ENCODE results near the gene RSL24D1.
A peak's percentile ranks its signal among the peaks of the same experiment; 100 is the strongest.

RSL24D1 gene

DNA sequence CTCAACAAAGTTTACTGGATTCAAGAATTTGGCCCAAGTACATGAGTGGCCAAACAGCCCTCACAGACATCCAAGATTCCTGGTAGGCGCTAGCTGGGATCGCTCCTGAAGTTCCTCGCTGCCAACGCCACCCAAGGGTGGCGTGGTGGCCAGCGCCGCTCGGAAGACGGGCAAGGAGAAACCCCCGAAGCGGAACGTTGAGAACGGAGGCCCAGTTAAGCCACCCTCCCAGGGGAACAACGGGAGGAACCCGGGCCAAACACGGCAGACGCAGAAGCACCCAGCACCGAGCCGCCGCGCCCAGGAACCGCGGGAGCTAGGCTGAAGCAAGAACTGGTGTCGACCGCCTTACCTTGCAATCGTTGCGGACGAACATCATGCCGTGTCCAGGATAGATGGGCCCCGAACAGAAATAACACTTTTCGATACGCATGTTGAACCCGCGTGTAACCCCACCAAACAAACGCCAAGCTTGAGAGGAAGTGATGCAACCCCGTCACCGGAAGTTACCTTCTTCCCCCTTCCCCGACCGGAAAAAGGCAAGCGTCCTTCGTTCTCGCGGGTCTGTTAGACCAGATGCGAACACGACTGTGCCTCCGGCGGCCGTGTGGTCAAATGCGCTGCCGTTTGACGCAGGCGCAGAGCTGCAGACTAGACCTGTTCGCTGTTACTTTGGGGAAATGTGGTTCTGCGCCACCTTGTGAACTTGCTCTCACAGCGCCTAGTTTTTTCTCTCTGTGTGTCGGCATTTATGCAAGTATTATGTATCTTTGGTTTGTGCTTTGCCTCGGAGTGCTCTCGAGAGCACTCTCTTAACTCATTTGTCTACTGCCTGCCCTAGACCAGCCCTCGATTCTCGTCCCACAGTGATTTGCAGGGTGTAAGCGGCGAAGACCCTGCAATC is at the start of gene RSL24D1:
Gene RSL24D1, minus strand, starts transcription at position 484 of the 904 bp plus-strand sequence. Its CDS starts 51 bp downstream, at position 433.
- peak; percentile 95 for DNase-seq

DNA sequence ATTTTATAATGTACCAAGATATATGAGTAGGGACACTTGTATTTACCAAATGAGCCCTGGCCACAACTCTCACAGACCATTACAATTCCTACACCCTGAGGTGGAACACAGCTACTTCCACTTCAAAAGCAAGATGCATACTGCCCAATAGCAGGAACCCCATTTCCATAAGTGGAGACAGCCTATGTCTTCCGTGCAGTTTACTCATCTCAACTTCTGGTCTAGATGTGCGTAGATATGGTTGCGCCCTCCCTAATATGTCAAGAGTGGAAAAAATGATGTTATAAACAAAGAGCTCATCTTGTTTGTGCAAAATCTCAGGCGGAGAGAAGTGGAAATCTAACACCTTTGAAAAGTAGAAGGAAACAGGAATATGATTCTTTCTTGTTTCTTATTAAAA is 48.3 kb upstream of the RSL24D1 start:
- DNase-seq, result no peak

GRCh38 chr15:55241891-55242290 is 45.1 kb upstream of the RSL24D1 start:
- DNase-seq, result no peak

DNA sequence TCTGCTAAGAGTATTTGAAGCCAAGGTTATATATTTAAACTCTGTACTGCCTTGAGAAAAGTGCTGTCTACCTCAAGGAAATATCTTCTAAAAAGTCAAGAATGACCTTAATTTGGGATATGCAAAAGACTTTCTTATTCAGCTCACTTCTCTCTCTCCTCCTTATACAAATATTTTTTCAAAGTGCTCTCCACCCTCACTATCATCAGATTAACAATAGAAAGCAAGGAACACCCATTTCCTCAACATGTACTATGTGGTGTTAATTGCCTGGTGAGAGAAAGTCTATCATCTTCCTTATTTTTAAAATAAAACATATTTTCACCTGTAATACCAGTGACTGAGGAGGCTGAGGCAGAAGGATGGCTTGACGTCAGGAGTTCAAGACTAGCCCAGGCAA is 44.4 kb upstream of the RSL24D1 start:
- no peak for DNase-seq

DNA sequence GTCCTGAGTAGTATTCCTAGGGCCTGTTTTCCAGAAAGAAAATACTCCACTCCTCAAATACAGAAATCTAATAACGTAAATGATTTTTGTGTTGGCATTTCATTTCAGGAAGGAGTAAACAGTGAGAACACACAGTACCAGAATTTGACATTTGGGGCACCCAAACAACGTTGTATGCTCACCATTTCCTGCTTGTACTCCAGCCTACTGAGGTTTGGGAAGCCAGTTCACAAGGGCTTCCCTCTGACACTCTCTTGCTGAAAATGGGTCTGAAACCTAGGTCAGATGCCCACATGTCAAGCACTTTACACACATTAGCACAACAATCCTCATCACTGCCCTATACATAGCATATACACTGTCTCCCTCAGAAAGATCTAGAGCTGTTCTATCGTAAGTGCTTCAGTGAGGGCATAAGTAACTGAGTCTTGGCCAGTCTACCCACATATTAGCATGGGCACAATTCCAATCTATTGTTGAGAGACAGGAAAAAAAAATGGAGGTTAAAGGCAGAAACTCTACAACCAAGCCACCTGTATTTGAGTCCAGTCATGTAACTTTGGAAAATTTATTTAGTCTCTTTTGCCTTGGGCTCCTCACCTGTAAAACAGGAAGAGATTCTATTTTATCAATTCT is 43.5 kb upstream of the RSL24D1 start:
- DNase-seq, result no peak

DNA sequence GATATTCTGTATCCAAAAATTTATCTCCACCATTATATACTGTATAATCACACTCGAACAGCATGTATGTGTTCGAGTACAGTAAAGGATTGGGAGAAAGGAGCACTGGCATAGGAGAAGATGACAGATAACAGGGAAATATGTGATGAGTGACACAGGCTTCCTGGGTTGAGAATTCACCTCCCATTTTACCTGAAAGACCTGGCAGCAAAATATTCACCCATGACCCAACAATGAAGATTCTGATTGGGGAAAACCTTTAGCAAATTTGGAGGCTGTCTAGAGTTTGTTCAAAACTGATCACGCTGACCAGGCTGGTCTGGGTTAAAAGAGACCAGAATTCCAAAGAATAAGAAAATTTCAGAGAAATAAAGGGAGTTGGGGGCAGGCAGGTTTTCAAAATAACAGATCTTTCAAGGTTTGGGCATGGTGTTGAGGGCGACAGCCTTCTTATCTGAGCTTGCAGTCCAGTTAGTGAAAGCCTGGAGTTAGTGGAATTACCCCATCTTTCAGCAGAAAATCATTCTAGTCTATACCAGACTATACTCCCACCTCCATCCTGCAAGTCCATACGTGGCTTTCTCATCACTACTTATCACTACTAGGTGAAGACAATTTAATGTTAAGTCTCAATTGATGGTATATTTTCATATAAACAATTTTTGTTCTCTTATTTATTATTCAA is 42.8 kb upstream of the RSL24D1 start:
- no peak for DNase-seq

DNA sequence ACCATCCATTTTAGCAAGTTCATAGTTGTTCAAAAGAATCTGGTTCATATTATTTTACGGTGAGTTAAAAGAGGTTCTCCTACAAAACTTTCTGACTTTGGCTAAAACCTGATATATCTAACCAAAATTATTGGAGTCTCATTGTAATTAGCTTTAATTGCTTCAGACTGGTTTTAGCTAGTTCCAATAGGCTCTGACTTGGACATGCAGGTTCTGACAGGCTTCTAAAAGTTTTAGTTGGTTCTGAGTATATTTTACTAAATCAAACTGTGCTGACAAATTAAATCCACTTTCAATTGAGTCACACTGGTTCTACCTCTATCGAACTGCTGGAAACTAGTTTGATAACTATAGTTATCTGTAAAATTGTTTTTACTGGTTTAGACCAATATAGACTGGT is 42.1 kb upstream of the RSL24D1 start:
- no peak for DNase-seq

DNA sequence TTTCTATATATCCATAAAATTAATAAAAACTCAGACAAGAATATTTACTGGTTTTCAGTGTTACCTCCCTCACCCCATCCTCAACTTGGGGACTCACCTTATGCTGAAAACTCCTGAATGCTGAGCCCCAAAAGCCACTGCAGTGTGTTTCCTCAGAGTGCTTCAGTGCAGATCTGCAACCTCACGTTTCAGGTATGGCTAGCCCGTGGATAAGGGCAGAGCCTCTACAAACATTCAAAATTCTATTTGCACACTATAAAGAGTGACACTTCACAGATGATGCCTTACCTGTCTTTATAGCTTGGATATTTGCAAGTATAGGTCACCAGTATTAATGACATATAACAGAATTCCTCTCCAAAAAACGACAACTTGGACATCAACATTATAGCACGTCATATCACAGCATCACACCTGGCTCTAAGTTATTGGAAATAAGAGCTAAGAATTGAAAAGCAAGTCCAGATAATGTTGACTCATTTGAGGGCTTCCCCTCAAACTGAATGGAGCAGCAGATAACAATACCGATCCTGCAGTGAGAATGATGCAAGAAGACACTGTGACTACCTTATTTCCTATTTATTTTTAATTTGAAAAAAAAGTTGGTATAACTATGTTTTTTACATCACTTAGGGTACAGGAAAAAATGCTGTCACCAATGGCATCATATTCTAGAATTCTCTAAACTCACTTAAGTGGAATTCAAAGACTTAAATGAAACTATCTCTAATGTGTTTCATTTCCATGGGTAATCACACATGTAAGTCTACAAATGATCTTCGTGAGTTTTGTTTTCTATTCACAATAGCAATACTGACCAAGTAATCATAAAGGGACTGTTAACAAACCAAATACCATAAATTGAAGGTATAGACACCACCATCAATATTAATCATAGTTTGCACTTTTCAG is 40.7 kb upstream of the RSL24D1 start:
- DNase-seq, result no peak

DNA sequence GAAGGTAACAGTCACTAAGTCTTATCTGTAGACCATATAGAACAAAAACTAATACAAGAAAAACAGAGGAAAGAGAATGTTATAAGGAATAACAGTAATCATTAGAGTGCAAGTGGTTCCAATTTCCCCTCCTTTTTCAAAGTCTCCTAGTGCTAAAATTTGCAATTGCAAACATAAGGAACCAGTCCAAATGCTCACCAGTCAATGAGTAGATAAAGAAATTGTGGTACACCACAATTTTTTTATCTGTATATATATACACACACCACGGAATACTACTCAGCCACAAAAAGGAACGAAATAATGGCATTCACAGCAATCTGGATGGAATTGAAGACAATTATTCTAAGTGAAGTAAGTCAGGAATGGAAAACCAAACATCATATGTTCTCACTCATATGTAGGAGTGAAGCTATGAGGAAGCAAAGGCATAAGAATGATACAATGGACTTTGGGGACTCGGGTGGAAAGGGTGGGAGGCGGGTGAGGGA is 38.9 kb upstream of the RSL24D1 start:
- no peak for DNase-seq

- DNase-seq, result no peak
Observed at GRCh38 chr15:55234800-55235104, 38.0 kb upstream of the RSL24D1 start.

DNA sequence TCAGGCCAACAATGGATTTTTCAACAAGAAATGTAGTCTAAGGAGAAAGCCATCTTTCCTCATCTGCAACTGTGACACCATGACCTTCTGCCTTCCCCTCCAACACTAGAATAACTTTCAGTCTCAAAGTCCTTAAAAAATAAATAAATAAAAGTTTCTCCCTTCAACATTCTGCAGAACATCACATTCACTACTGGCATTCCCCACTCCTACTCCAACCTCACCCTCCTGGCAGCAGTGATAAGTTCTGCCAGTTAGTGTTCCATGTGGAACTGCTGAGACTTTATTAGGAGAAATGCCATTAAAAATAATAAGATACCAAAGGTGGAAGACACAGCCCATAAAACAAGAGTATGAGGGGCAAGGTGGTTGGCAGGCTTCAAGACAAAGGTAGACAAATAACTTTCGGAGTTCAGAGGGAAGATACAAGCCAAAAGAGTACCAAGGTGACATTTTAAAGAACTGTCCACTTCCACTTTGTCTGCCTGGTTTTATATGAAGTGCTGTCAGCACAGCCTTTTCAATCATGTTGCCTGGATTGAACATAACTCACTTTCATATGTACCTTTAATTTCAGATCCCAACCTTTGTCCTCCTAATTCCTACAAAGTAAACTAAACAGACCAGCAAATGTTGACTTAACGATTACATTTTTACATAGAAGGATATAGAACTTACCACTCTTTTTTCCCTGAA is 37.5 kb upstream of the RSL24D1 start:
- DNase-seq, result no peak

DNA sequence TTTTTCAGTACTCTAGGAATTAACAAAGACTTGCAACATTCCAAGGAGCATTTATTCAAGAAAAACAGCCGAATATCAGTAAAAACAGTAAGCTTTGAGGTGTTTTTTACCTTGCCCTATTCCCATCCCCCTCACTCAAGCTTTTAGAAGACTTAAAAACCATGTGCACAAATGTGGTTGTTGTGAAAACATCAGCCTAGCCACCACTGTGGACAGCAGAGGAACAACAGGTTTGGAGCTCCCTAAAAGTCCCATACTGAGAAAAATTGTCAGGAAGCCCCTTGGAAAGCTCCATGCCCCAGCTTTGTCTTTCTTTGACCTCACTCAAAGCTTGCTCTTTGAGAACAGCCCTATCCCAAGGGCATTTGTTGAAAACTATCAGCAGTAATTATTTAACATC is 34.7 kb upstream of the RSL24D1 start:
- DNase-seq, result no peak

DNA sequence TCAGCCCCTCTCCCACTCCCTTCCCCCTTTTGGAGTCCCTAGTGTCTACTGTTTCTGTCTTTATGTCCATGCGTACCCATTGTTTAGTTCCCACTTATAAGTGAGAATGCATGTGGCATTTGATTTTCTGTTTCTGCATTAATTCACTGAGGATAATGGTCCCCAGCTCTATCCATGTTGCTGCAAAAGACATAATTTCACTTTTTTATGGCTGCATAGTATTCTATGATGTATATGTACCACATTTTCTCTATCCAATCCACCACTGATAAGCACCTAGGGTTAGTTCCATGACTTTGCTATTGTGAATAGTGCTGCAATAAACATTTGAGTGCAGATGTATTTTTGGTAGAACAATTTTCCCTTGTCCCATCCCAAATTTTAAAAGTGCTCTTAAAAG is 34.2 kb upstream of the RSL24D1 start:
- no peak for DNase-seq

DNA sequence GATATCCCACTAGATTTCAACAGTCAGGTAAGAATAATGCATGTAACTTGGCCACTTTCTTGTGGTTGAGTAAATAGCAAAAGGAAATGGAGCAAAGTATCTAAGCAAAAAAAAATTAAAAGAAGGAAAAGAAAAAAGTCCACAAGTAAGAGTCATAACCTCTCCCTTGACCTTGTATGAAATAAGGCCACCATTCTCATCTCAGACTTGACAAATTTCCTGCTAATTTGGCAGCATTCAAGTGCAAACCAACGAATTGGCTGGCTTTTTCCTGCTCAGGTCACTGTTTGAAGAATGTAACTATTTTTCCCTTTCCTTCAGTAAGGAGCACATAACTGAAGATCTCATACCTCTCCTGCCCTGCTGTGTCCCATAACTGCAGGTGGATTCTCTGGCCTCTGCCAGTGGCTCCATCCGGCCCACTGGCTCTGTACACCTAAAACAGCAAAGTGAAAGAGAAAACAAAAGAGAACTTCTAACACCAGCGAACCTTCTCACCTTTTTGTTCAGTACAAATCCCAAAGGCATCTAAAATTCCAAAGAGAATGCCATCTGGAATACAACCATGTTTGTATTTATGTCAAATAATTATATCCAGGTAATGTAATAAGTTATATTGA is 33.4 kb upstream of the RSL24D1 start:
- no peak for DNase-seq

GRCh38 chr15:55226127-55226526 is 29.4 kb upstream of the RSL24D1 start:
- no peak for DNase-seq

DNA sequence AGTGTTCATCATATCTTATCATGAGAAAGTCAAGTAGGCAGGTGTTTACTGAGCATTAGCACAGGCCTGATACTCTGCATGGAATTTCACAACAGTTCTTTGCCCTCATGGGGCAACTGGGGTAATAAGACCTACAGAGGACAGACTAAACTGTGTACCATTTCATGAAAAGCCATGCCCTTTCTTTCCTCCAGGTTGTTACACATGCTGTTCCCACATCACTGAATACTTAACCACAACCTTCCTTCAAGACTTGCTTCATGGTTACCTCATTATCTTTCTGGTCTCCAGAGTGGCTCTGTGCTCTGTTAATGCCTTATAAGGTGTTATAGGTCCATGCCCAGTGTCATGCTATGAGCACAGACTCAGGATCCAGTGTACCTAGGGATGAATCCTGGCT is 28.2 kb upstream of the RSL24D1 start:
- no peak for DNase-seq

DNA sequence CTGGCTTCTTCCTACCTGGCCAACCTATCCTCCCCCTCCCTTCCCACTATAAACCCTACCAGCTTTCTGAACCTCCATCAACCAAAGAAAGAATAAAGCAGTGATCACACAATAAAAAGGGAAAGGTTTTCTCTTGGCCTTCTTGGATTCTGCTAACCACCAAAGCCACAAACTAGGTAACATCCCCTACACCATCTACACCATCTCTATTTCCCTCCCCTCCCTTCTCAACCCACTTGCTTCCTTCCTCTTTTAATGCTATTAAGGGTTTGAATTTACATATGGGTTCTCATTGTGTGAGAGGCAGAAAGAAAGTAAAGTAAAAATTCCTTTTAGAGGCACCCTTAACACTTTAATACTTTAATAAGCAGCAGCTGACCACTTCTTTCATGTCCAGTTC is 25.8 kb upstream of the RSL24D1 start:
- no peak for DNase-seq

GRCh38 chr15:55221090-55222011 is 24.6 kb upstream of the RSL24D1 start:
- no peak for DNase-seq

GRCh38 chr15:55220606-55221005 is 23.9 kb upstream of the RSL24D1 start:
- DNase-seq, result no peak

DNA sequence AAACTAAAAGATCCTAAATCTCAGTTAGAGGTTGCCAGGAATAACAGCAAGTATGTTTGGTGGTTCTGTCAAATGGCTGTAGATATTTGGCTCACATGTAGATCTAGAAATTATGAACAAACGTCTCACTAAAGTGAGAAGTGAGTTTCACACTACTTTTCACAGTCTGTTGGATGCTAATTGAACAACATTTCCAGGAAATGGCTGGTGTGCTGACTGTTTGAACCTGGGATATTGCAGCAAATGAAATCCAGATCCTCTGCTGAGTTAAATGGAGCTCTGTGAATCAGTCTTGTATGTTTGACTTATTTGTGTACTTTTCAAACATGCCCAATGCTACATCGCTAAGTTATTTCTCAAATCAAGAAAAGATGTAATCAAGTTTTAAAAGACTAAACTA is 21.3 kb upstream of the RSL24D1 start:
- no peak for DNase-seq

- no peak for DNase-seq
Observed at GRCh38 chr15:55204464-55204863, 7.7 kb upstream of the RSL24D1 start.

Measured in activated CD4-positive, alpha-beta T cell treated with anti-CD3 and anti-CD28 coated beads, Interleukin-2, amount 50 U/mL, for 1 hour (primary cell).